OCI-LY7 (cell line): ENCODE measurements around the gene CHST14.

Experiments used
- EZH2phosphoT487 ChIP-seq: fragments of 200-600 bp; sonication (generic); IDR thresholded peaks from 2 replicates; pipeline ENCODE4 v1.6.1; 2018; ENCODE audit warnings: low read depth, borderline replicate concordance, mild to moderate bottlenecking, mixed run types, antibody characterized with exemption, low read length, moderate library complexity, mixed read lengths
- TF ChIP-seq, protein P1 (sequence below): fragments of 200-600 bp; sonication (generic); conservative IDR thresholded peaks from 2 replicates; pipeline ENCODE4 v1.5.1; 2014; ENCODE audit warnings: mild to moderate bottlenecking, antibody characterized with exemption, low read length, moderate library complexity, mixed read lengths

DNA sequence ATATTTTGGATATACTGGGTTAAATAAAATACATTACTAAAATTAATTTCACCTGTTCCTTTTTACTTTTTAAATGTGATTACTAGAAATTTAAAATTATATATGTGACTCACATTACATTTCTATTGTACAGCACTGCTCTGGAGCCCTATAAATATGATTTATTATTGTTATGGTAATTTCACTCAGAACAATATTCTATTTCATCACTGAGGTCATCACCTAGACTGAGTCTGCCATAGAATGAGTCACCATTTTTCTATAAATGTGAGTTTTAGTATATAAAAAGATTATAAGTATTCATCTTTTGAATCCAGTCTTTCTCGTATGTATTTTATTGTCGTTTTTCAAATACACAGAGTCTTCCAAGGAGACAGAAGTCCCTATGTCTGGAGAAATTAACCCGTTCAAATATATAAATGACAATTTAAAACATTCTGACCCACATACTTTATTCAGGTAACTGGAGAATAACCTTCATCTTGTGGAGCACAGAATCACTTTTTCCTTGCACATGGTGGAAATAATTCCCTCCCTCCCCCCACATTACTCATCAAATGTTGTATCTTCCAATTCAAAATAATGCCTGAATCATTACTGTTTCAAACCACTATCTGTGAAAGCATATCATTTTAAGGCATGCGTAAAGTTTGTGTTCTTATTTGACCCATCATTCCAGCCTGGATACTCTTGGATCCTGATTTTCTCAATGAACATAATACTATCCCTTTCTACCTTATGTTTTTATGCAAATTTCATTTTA is 30.0 kb downstream of the CHST14 start:
- TF ChIP-seq, protein P1, sequence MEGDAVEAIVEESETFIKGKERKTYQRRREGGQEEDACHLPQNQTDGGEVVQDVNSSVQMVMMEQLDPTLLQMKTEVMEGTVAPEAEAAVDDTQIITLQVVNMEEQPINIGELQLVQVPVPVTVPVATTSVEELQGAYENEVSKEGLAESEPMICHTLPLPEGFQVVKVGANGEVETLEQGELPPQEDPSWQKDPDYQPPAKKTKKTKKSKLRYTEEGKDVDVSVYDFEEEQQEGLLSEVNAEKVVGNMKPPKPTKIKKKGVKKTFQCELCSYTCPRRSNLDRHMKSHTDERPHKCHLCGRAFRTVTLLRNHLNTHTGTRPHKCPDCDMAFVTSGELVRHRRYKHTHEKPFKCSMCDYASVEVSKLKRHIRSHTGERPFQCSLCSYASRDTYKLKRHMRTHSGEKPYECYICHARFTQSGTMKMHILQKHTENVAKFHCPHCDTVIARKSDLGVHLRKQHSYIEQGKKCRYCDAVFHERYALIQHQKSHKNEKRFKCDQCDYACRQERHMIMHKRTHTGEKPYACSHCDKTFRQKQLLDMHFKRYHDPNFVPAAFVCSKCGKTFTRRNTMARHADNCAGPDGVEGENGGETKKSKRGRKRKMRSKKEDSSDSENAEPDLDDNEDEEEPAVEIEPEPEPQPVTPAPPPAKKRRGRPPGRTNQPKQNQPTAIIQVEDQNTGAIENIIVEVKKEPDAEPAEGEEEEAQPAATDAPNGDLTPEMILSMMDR, result no peak
- TF ChIP-seq EZH2phosphoT487, result no peak
